Measurements from ENCODE around the gene GRK5.

GRK5 gene

DNA sequence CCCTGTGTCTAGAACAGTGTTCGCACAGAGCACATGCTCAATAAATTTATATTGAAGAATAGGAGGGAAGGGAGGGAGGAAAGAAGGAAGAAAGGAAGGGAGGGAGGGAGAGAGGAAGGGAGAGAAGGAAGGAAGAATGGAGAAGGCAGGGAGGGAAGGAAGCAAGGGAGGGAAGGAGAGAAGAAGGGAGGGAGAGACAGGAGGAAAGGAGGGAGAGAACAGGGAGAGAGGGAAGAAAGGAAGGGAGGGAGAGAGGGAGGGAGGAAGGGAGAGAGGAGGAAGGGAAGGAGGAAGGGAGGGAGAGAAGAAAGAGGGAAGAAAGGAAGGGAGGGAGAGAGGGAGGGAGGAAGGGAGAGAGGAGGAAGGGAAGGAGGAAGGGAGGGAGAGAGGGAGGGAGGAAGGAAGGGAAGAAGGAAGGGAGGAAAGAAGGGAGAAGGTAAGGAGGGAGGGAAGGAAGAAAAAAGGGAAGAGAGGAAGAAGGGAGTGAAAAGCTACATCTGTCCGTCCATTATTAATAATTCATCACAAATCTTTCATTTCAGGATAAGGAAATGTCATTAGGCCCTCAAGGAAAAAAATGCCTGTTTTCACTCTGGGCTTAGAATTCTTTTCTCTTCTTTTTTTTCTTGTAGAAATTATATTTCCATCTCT is 79.7 kb downstream of the GRK5 start:
- no peak overlapping the region for H2AFZ ChIP-seq (ENCODE audit: low read depth, low read length, severe bottlenecking)
- H3K79me2 ChIP-seq (ENCODE audit: insufficient read depth, low read length): no peaks in the 10 kb centered on the region
- H3K36me3 ChIP-seq (ENCODE audit: low read length): no peaks in the 10 kb centered on the region
- no peak overlapping the region for H3K27ac ChIP-seq (ENCODE audit: low read depth, low read length)
- no peaks in the 10 kb centered on the region for H4K20me1 ChIP-seq (ENCODE audit: low read depth, low read length)
- H3K9me2 ChIP-seq (replicated peaks; ENCODE audit: insufficient read depth, low read length): no peaks in the 10 kb centered on the region
- H3K4me2 ChIP-seq (ENCODE audit: low read depth, low read length, poor library complexity, severe bottlenecking): no peak overlapping the region
- TF ChIP-seq, protein P1, sequence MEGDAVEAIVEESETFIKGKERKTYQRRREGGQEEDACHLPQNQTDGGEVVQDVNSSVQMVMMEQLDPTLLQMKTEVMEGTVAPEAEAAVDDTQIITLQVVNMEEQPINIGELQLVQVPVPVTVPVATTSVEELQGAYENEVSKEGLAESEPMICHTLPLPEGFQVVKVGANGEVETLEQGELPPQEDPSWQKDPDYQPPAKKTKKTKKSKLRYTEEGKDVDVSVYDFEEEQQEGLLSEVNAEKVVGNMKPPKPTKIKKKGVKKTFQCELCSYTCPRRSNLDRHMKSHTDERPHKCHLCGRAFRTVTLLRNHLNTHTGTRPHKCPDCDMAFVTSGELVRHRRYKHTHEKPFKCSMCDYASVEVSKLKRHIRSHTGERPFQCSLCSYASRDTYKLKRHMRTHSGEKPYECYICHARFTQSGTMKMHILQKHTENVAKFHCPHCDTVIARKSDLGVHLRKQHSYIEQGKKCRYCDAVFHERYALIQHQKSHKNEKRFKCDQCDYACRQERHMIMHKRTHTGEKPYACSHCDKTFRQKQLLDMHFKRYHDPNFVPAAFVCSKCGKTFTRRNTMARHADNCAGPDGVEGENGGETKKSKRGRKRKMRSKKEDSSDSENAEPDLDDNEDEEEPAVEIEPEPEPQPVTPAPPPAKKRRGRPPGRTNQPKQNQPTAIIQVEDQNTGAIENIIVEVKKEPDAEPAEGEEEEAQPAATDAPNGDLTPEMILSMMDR (IDR thresholded peaks at IDR 0.05; ENCODE audit: insufficient read depth, low read length, poor library complexity, severe bottlenecking): no peak
- TF ChIP-seq EZH2phosphoT487 (conservative IDR thresholded peaks at IDR 0.05; ENCODE audit: low read length): no peak
- no peak overlapping the region for H3K4me3 ChIP-seq (ENCODE audit: insufficient read depth, low read length, poor library complexity, severe bottlenecking)
- no peaks in the 10 kb centered on the region for H3F3A ChIP-seq (ENCODE audit: insufficient read depth)
- H3K9ac ChIP-seq (ENCODE audit: low read length): no peak overlapping the region
- no peaks in the 10 kb centered on the region for H3K27me3 ChIP-seq (ENCODE audit: low read length)
- H3K9me3 ChIP-seq (ENCODE audit: insufficient read depth, low read length): no peaks in the 10 kb centered on the region

DNA sequence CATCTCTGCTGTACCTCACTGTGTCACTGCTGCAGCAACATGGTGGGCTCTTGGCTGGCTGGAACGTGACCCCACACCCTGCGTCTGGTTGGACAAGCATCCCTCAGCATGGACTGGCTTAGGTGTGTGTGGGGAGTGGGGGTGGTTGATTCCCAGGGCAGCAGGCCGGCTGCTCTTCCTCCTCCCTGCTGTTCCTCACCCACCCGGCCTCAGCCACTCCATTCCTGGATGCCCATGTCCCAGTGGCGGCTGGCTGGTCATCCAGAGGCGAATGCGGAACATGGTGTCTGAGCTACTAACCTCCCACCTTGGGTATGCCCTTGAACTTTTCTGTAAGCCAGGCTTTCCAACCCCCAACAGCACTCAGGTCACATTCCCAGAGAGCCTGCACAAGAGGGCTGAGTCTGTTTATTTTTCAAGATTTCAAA is 81.2 kb downstream of the GRK5 start:
- TF ChIP-seq, protein P1 (IDR thresholded peaks at IDR 0.05; ENCODE audit: insufficient read depth, low read length, poor library complexity, severe bottlenecking): no peak
- no peak for TF ChIP-seq EZH2phosphoT487 (conservative IDR thresholded peaks at IDR 0.05; ENCODE audit: low read length)
- no peak overlapping the region for H2AFZ ChIP-seq (ENCODE audit: low read depth, low read length, severe bottlenecking)

DNA sequence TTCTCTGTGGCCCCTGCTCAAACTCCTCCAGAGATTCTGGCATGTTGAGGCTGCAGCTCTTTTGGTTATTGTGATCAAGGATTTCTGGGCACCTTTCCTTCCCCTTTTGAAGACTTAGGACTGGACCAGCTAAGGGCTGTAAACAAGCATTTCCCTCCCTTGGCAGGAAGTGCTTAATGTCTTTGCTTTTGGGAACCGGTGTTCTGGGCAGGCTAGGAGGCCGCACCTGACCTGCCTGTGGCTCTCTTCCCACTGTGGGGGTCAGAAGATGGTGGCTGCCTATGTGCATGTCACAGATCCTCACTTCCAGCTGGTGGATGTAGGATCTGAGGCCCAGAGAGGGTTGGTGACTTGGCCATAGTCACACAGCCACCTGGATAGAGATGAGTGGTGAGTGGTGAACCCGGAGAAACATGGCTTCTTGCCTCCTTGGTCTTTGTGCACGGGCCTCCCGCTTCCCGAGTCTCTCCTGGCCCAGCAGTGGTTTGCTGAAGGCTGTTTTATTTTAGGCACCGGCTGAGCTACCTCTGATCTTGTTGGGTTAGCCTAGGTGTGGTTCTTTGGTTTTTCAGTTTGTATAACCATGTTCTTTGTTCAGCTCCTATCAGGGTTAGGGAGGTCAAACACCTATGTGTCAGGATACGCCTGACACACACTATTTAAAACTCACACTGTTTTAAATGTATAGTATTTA is 82.0 kb downstream of the GRK5 start:
- Histone ChIP-seq H3K9me3 (ENCODE audit: insufficient read depth, low read length) (no peaks in the 10 kb centered on the region), H3K36me3 (ENCODE audit: low read length) (no peaks in the 10 kb centered on the region), H4K20me1 (ENCODE audit: low read depth, low read length) (no peaks in the 10 kb centered on the region), H3K9ac (ENCODE audit: low read length) (no peak overlapping the region), H3K4me2 (ENCODE audit: low read depth, low read length, poor library complexity, severe bottlenecking) (no peak overlapping the region), H3K79me2 (ENCODE audit: insufficient read depth, low read length) (no peaks in the 10 kb centered on the region), H2AFZ (ENCODE audit: low read depth, low read length, severe bottlenecking) (no peak overlapping the region), H3K27ac (ENCODE audit: low read depth, low read length) (no peak overlapping the region), H3K4me3 (ENCODE audit: insufficient read depth, low read length, poor library complexity, severe bottlenecking) (no peak overlapping the region), H3F3A (ENCODE audit: insufficient read depth) (no peaks in the 10 kb centered on the region), H3K9me2 (replicated peaks; ENCODE audit: insufficient read depth, low read length) (no peaks in the 10 kb centered on the region), H3K27me3 (ENCODE audit: low read length) (no peaks in the 10 kb centered on the region)
- TF ChIP-seq, protein P1 (IDR thresholded peaks at IDR 0.05; ENCODE audit: insufficient read depth, low read length, poor library complexity, severe bottlenecking): no peak
- TF ChIP-seq EZH2phosphoT487 (conservative IDR thresholded peaks at IDR 0.05; ENCODE audit: low read length): no peak

More for the DNA sequence above, 81.2 kb downstream of the GRK5 start:
- Histone ChIP-seq H3F3A (ENCODE audit: insufficient read depth) (no peaks in the 10 kb centered on the region), H3K27me3 (ENCODE audit: low read length) (no peaks in the 10 kb centered on the region), H3K4me2 (ENCODE audit: low read depth, low read length, poor library complexity, severe bottlenecking) (no peak overlapping the region), H3K27ac (ENCODE audit: low read depth, low read length) (no peak overlapping the region), H3K9me2 (replicated peaks; ENCODE audit: insufficient read depth, low read length) (no peaks in the 10 kb centered on the region), H3K36me3 (ENCODE audit: low read length) (no peaks in the 10 kb centered on the region), H3K9ac (ENCODE audit: low read length) (no peak overlapping the region), H3K79me2 (ENCODE audit: insufficient read depth, low read length) (no peaks in the 10 kb centered on the region), H3K9me3 (ENCODE audit: insufficient read depth, low read length) (no peaks in the 10 kb centered on the region), H4K20me1 (ENCODE audit: low read depth, low read length) (no peaks in the 10 kb centered on the region), H3K4me3 (ENCODE audit: insufficient read depth, low read length, poor library complexity, severe bottlenecking) (no peak overlapping the region)
